GM19099 (cell line): ENCODE results near the gene DGCR8.

Source experiments
- POLR2A ChIP-seq: IDR thresholded peaks from 3 replicates; pipeline ENCODE4 v1.6.1; 2011; ENCODE audit warnings: low read depth; ENCODE audit not compliant: insufficient read length; ENCODE audit errors: extremely low read depth

Gene DGCR8

GRCh38 chr22:20105456-20106204 is 25.6 kb downstream of the DGCR8 start:
- TF ChIP-seq POLR2A = no peak

- no peak for TF ChIP-seq POLR2A
These were observed 26.3 kb downstream of the DGCR8 start for GRCh38 chr22:20106205-20106848.

DNA sequence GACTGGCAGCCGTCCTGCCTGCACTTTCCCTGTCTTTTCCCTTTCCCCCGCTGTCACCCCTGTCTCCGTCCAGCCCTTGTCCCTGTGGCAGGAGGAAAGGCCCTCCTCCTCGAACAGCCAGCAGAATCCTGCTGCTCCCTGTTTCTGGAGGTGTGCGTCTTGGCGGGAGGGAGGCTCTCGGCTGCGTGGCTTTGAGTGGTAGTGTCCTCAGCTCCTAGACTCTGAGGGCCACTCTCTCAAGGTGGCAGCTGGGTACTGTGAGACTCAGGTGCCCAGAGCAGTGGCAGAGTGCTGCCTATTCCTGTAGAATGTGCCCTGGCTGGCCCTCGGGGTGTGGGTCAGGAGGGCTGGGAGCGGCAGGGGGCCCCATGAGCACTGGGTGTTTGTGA is 26.8 kb downstream of the DGCR8 start:
- no peak for TF ChIP-seq POLR2A

DNA sequence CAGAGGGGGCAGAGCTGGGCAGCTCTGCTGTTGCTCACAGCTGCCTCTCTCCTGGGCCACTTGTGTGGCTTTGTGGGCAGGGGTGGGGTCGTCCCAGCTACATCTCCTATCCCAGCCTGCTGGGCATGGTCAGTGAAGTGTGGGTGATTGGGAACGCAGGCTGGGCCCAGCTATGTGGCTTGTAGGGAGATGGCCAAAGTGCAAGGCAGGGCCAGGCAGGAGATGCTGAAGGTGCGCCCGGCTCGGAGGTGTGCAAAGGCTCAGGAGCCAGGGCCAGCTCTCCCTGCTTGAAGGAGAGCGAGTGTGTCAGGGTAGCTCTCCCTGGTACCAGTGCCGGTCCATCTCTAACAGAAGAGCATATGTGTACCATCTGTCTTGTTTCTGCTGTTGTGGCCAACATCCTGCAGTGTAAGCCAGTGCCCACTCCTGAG is 27.4 kb downstream of the DGCR8 start:
- TF ChIP-seq POLR2A = no peak

DNA sequence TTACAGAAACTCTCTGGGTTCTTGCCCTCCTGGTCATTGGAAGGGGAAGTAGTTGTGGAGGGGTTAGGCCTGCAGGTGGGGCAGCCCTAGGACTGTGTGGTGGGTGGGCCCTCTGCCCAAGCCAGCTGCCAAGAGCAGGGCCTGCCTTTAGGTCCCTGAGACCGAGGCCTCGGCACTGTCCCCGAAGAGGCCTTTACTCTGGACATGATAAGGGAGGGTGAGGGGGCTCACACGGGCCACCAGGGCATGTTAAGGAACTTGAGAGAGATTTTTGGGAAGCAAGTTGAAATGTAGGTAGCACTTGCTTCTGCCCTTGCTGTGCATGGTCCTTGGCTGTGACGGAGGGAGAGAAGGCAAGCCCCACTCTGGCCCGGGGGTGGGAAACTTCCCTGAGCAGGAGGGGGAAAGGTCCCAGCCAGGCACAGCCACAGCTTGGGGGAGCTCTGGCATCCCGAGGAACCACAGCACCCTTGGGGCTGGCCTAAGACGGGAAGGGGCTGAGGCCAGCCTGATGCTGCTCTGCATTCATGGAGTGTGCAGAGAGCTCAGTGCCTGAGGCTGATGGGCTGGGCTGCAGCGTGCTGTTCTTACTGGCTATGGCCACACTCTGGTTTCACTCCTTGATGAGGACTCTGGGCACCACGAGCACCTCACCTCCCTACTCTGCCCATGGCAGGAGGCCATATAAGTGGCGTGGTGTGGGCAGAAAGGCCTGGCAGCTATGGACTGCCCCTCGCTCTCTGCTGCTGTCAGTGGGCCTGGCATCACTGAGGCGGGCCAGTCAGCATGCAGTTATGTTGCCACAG is 28.1 kb downstream of the DGCR8 start:
- no peak for TF ChIP-seq POLR2A

- TF ChIP-seq POLR2A = no peak
These were observed 28.8 kb downstream of the DGCR8 start for GRCh38 chr22:20108757-20109230.

DNA sequence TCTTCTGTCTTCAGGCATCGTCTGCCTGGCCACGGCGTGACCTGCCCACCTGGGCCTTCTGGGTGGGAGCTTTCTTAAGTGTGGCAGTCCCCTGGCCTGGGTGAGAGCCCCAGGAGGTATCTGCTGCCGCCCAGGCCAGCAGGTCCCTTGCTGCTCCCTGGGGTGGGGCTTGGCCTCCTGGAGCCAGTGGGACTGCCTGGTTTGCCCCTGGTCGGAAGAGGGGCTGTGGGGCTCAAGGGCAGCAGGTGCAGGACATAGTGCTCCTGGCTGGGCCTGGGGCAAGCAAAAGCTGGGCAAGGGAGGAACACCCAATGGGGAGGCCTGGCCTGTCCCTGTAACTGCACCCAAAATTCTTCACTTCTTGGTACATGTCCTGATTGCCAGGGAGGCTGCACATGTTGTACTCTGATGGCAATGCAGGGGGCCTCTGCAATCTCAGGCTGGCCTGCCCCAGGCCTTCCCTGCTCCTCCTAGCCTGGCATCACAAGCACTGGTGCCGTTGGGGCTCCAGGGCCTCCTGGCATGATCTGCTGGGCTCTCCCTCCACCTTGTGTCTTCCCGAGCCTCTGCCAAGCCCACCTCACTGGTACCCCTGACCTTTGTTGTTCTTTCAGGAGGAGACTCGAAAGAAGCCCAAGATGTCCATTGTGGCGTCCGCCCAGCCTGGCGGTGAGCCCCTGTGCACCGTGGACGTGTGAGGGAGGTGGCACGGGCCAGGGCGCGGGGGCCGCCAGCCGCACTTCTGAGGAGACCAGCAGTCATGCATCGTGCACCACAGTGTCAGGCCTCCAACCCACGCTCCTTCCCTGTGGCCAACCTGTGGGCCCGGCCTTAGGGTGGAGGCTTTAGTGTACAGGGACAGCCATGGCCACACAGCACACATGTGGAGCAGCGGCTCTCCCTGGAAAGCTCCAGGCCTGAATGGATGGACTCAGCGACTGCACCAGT is 29.6 kb downstream of the DGCR8 start:
- TF ChIP-seq POLR2A = no peak

DNA sequence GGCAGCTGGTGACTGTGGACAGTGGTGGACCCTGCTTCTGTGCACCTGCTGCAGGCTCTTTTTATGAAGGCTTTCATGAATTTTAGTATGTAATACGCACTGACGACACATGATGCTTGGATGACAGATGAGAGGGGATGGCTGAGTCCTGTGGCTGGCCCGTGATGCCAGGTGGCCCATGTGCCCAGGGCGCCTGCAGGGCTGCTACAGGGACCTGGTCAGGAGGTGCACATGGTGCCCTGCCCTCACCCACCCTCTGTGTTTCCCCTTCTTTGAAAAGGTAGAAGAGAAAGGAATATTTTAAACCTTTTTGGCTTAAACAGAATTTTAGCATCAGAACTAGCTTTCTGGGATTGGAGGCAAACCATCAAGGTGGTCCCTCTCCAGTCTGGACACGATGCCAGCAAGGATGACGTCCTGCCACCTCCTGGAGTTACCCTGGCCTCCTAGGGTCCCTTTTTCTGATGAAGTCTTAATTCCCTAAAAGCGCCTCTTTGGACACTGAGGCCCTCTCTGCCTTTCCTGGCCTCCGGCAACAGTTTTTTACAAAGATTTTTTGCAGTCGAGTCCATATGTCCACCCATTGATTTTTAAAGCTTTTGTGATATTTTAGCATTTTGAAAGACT is 30.4 kb downstream of the DGCR8 start:
- TF ChIP-seq POLR2A = no peak

DNA sequence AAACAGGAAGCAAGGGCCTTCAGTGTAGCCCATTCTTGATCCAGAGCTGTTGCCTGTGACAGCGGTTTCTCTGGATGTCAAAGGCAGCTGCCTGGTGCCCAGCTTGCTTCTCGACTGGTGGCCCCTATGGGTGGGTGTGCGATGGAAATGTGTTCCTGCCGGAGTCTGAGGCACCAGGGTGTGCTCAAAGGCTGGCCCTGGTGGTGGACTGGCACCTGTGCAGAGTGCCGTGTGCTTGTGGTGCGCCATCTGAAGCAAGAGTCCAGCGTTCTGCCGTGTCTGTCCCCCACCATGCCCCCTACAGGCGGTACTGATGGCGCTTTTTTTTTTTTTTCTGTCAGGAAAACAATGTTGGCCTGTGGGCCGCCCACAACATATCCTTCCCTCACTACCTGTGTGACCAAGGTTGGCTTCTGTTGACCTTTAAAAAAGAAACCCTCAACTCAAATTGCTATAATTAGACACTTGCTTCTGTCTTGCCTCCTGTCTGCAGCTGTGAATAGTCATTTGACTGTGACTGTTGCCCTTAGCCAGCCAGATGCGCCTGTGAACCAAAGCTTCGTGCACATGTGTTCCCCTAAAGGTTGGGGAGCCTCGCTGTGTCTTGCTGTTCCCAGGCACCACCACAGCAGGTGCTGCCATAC is 31.1 kb downstream of the DGCR8 start:
- TF ChIP-seq POLR2A = no peak

GRCh38 chr22:20111689-20112622 is 31.9 kb downstream of the DGCR8 start:
- no peak for TF ChIP-seq POLR2A

DNA sequence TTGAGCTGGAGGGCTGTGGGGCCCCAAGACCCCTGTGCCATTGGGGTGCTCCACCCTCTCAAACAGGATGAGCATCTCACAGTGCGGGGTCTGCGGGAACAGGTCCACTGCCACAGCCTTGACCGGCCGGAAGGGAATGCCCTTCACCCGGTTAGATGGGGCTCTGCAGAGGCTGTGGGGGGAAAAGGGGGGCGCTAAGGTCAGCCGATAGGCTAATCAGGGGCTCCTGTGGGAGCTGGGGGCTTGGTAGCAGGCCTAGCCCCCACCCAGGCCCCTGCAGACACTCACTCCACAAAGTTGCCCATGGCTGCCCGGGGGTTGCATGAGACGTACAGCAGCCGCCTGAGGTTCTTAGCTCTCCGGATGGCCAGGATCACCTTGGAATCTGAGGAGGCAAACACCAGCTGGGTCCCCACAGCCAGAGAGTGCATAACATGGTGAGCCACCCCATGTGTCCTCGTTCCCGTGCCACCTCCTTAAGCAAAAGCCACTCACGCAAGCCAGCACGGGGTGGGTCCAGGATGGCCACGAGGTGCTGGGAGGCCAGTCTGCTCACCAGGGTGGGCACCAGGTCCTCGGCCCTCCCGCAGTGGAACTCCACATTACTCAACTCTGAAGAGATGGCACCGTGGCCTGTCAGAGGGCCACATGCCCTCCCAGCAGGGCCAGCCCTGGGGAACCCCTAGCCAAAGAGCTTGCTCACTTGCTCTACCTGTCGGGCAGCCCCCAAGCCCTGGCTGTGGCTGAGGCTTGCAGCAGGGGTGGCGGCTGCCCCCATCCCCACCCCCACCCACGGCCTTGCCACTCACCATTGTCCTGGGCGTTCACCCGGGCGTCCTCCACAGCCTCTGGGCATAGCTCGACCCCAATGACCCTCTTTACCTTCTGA is 32.8 kb downstream of the DGCR8 start:
- TF ChIP-seq POLR2A = no peak
